SK-N-SH (cell line): ENCODE measurements around the gene GALM. TPM values are rescaled to one million over a fixed set of nuclear protein-coding genes. Genes with fewer than 3 reads are reported as not detected.
A peak's percentile ranks its signal among the peaks of the same experiment; 100 is the strongest.

Source experiments
- CTCF ChIA-PET: fragments of 300-600, 350-600 bp; formaldehyde crosslinking; extraction: SDS; loops from one replicate; lab custom pipeline; 2021; lab: Yijun Ruan, JAX
- POLR2A ChIA-PET: fragments of 350-600 bp; sonication (Branson Sonifier 250); formaldehyde crosslinking; extraction: SDS; loops from one replicate; lab custom pipeline; 2020; ENCODE audit warnings: antibody characterized with exemption, inconsistent platforms; lab: Yijun Ruan, JAX
- DNase-seq: peaks from one replicate; pipeline ENCODE4 v3.0.0; 2012
- H2AFZ ChIP-seq: fragments of 200-600 bp; sonication (generic); 2 replicates; pipeline ENCODE4 v1.8.1; 2016; ENCODE audit warnings: antibody characterized with exemption, mild to moderate bottlenecking, low read depth
- H3F3A ChIP-seq: fragments of 200-600 bp; sonication (generic); replicated peaks from 2 replicates; pipeline ENCODE3; 2016; ENCODE audit warnings: antibody characterized with exemption, mild to moderate bottlenecking; ENCODE audit not compliant: insufficient read depth
- H3K27ac ChIP-seq, 2 experiments: fragments of 200-500 bp in 1 of 2; fragments of 200-600 bp in 1 of 2; sonication (Bioruptor generic) in 1 of 2; sonication (generic), shearing (Covaris generic) in 1 of 2; 2 replicates each; pipeline versions ENCODE4 v1.5.1 to v1.6.1; 2014 to 2016; ENCODE audit warnings: low read depth in 2 of 2, inconsistent platforms in 1 of 2, low read length in 1 of 2, mild to moderate bottlenecking in 1 of 2, mixed read lengths in 1 of 2
- H3K27me3 ChIP-seq: fragments of 200-600 bp; sonication (generic), shearing (Covaris generic); 2 replicates; pipeline ENCODE4 v1.6.1; 2016; ENCODE audit warnings: mixed run types; ENCODE audit not compliant: insufficient read depth
- H3K36me3 ChIP-seq, 2 experiments: fragments of 200-500 bp in 1 of 2; fragments of 200-600 bp in 1 of 2; sonication (Bioruptor generic) in 1 of 2; sonication (generic) in 1 of 2; replicated peaks in 1 of 2; 2 replicates each; pipeline versions ENCODE3 to v1.5.1; 2014 to 2016; ENCODE audit warnings: low read length in 1 of 2, mild to moderate bottlenecking in 1 of 2; ENCODE audit not compliant: insufficient read depth in 2 of 2, control insufficient read depth in 1 of 2
- H3K4me1 ChIP-seq, 2 experiments: fragments of 200-500 bp in 1 of 2; fragments of 200-600 bp in 1 of 2; sonication (Bioruptor generic) in 1 of 2; sonication (generic), shearing (Covaris generic) in 1 of 2; 2 replicates each; pipeline versions ENCODE4 v1.5.1 to v1.6.1; 2014 to 2016; ENCODE audit warnings: low read depth in 1 of 2, low read length in 1 of 2, mixed run types in 1 of 2; ENCODE audit not compliant: insufficient read depth in 2 of 2, control insufficient read depth in 1 of 2
- H3K4me2 ChIP-seq: fragments of 200-600 bp; sonication (generic), shearing (Covaris generic); 2 replicates; pipeline ENCODE4 v1.6.1; 2017; ENCODE audit warnings: mixed run types
- H3K4me3 ChIP-seq, 2 experiments: fragments of 200-500 bp in 1 of 2; fragments of 200-600 bp in 1 of 2; sonication (Bioruptor generic) in 1 of 2; sonication (generic), shearing (Covaris generic) in 1 of 2; 2 replicates each; pipeline versions ENCODE4 v1.5.1 to v1.8.1; 2014 to 2016; ENCODE audit warnings: low read depth in 2 of 2, inconsistent platforms in 1 of 2, low read length in 1 of 2, mild to moderate bottlenecking in 1 of 2, mixed read lengths in 1 of 2, moderate library complexity in 1 of 2
- H3K79me2 ChIP-seq: fragments of 200-600 bp; sonication (generic); 2 replicates; pipeline ENCODE4 v1.8.1; 2017; ENCODE audit warnings: mild to moderate bottlenecking; ENCODE audit not compliant: insufficient read depth
- H3K9ac ChIP-seq: fragments of 200-600 bp; sonication (generic); 2 replicates; pipeline ENCODE4 v1.6.1; 2017; ENCODE audit warnings: mixed run types
- H3K9me2 ChIP-seq: fragments of 200-600 bp; sonication (generic); 2 replicates; pipeline ENCODE4 v1.6.1; 2017; ENCODE audit warnings: mixed run types
- H3K9me3 ChIP-seq: fragments of 200-600 bp; sonication (generic); 2 replicates; pipeline ENCODE4 v1.6.1; 2017; ENCODE audit warnings: mixed run types, mild to moderate bottlenecking, moderate library complexity
- H4K20me1 ChIP-seq: fragments of 200-600 bp; sonication (generic); 2 replicates; pipeline ENCODE4 v1.6.1; 2017; ENCODE audit warnings: mild to moderate bottlenecking, mixed run types; ENCODE audit not compliant: insufficient read depth
- CHD2 ChIP-seq: fragments of 150-350 bp; IDR thresholded peaks from 2 replicates; pipeline ENCODE4 v1.6.1; 2018; ENCODE audit warnings: low read length; ENCODE audit not compliant: partially characterized antibody
- CTCF ChIP-seq: fragments of 200-600 bp; sonication (generic); IDR thresholded peaks from 2 replicates; pipeline ENCODE4 v1.6.1; 2017; ENCODE audit warnings: antibody characterized with exemption, mild to moderate bottlenecking, moderate library complexity
- ELF1 ChIP-seq: IDR thresholded peaks from 2 replicates; pipeline ENCODE4 v1.4.0; 2012
- EP300 ChIP-seq, 2 experiments: IDR thresholded peaks; 2 replicates each; pipeline versions ENCODE4 v1.4.0 to v1.6.1; 2012; ENCODE audit warnings: borderline replicate concordance in 1 of 2, low read depth in 1 of 2, low read length in 1 of 2
- GABPA ChIP-seq: IDR thresholded peaks from 2 replicates; pipeline ENCODE4 v1.4.0; 2012; ENCODE audit warnings: low read depth, mild to moderate bottlenecking
- GATA2 ChIP-seq: sonication (generic); formaldehyde crosslinking; IDR thresholded peaks from 2 replicates; pipeline ENCODE4 v1.5.0; 2020; ENCODE audit warnings: mild to moderate bottlenecking, missing genetic modification reagents
- IRF3 ChIP-seq: fragments of 150-350 bp; IDR thresholded peaks from 2 replicates; pipeline ENCODE4 v1.6.1; 2016; ENCODE audit warnings: mild to moderate bottlenecking, low read depth, low read length
- JUND ChIP-seq: IDR thresholded peaks from 2 replicates; pipeline ENCODE4 v1.4.0; 2012
- PBX3 ChIP-seq: IDR thresholded peaks from 2 replicates; pipeline ENCODE4; 2012
- RAD21 ChIP-seq: IDR thresholded peaks from 2 replicates; pipeline ENCODE4 v1.6.1; 2012; ENCODE audit warnings: mild to moderate bottlenecking, low read length
- RCOR1 ChIP-seq: fragments of 150-350 bp; IDR thresholded peaks from 2 replicates; pipeline ENCODE4 v1.6.1; 2017; ENCODE audit warnings: antibody characterized with exemption, low read length
- RFX5 ChIP-seq: IDR thresholded peaks from 2 replicates; pipeline ENCODE4 v1.6.1; 2012; ENCODE audit warnings: mild to moderate bottlenecking, improper control_type of control experiment, low read length
- RXRA ChIP-seq: IDR thresholded peaks from 2 replicates; pipeline ENCODE4 v1.4.0; 2012; ENCODE audit warnings: low read depth, mild to moderate bottlenecking, borderline replicate concordance
- SIN3A ChIP-seq: IDR thresholded peaks from 2 replicates; pipeline ENCODE4 v1.6.1; 2012; ENCODE audit warnings: low read depth, mild to moderate bottlenecking, low read length, moderate library complexity, borderline replicate concordance
- SMC3 ChIP-seq: IDR thresholded peaks from 2 replicates; pipeline ENCODE4 v1.6.1; 2012; ENCODE audit warnings: low read depth, low read length, improper control_type of control experiment
- TAF1 ChIP-seq: IDR thresholded peaks from 2 replicates; pipeline ENCODE4 v1.6.1; 2012; ENCODE audit warnings: low read depth, mild to moderate bottlenecking, low read length, moderate library complexity, borderline replicate concordance
- TCF12 ChIP-seq: IDR thresholded peaks from 2 replicates; pipeline ENCODE4 v1.4.0; 2012
- TEAD4 ChIP-seq: IDR thresholded peaks from 2 replicates; pipeline ENCODE4 v1.4.0; 2012; ENCODE audit warnings: mild to moderate bottlenecking, borderline replicate concordance; ENCODE audit not compliant: insufficient read depth
- YY1 ChIP-seq: IDR thresholded peaks from 2 replicates; pipeline ENCODE4 v1.4.0; 2012; ENCODE audit warnings: low read depth, mild to moderate bottlenecking
- WGBS: methylation state at CpG from one replicate; pipeline ENCODE4 v1.1.6; 2017; ENCODE audit warnings: low lambda C conversion rate; 5-methylcytosine and 5-hydroxymethylcytosine counted together
- polyA plus RNA-seq, 3 experiments: library from polyadenylated mRNA; depleted of rRNA; stranded (reverse); fragments of >200 nt; gene quantifications; 2 replicates each; pipeline ENCODE4 v1.2.3, GENCODE V29; 2012
- TF ChIP-seq, protein P1 (sequence below): IDR thresholded peaks from 2 replicates; pipeline ENCODE4 v1.4.0; 2012; ENCODE audit warnings: low read depth
- TF ChIP-seq, protein P2 (sequence below): IDR thresholded peaks from 2 replicates; pipeline ENCODE4 v1.4.0; 2012; ENCODE audit warnings: low read depth, borderline replicate concordance

The GALM gene
- polyA plus RNA-seq, 1 of the 3 experiments (the other 2 are of a cell fraction): 17.9 TPM

DNA sequence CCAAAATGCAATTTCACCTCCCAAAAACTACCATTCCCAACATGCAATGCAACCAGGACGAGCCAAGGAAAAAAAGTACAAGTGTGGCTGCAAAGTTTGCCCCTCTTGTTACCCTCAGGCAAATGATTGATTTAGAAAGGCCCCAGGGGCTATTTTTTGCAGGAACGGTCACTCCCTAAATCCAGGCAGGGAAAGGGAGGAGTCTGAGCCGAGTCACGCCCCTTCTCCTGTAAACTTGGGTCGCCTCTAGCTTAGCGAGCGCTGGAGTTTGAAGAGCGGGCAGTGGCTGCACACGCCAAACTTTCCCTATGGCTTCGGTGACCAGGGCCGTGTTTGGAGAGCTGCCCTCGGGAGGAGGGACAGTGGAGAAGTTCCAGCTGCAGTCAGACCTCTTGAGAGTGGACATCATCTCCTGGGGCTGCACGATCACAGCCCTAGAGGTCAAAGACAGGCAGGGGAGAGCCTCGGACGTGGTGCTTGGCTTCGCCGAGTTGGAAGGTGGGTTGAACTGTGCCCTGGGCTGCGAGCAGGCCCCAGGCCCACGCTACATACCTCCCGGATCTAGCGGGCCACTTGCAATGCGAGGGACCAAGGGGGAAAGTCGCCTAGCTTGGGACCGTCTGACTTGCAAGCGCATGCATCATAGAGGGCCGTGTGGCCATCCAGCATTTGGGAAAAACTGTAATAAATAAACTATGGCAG is at the start of gene GALM (continued):
- TF ChIP-seq PBX3 (peak; percentile 73), ELF1 (0 out of 2 replicates have a peak, but pooled peaks have one; percentile 29), YY1 (peak; percentile 64; the same call in 1 of the 2 replicates), RXRA (no peak), EP300 (IDR thresholded peaks at IDR 0.05; ENCODE audit: borderline replicate concordance in 1 of 2, low read depth in 1 of 2, low read length in 1 of 2) (no peak), TEAD4 (no peak), TAF1 (peak; percentile 28; the same call in 1 of the 2 replicates), CTCF (no peak), RCOR1 (peak; percentile 61; the same call in 1 of the 2 replicates), SMC3 (no peak)

GRCh38 chr2:38617301-38617700 is 48.6 kb upstream of the GALM start:
- Histone ChIP-seq H3K9me3 (no peaks in the 10 kb centered on the region), H3K27ac (no peak overlapping the region), H3K9ac (no peak overlapping the region), H3K4me1 (no peaks in the 10 kb centered on the region), H2AFZ (no peak overlapping the region), H3K4me2 (no peak overlapping the region), H3K79me2 (no peaks in the 10 kb centered on the region), H3K9me2 (no peaks in the 10 kb centered on the region), H3K4me3 (no peak overlapping the region), H3F3A (no peaks in the 10 kb centered on the region), H3K36me3 (no peaks in the 10 kb centered on the region), H3K27me3 (no peaks in the 10 kb centered on the region), H4K20me1 (no peaks in the 10 kb centered on the region)
- DNase-seq: no peak
- TF ChIP-seq SIN3A: no peak
- TF ChIP-seq RAD21: no peak
- TF ChIP-seq, protein P1, sequence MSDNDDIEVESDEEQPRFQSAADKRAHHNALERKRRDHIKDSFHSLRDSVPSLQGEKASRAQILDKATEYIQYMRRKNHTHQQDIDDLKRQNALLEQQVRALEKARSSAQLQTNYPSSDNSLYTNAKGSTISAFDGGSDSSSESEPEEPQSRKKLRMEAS: no peak
- TF ChIP-seq RFX5: no peak
- TF ChIP-seq TAF1: no peak
- TF ChIP-seq JUND: no peak
- TF ChIP-seq TEAD4: no peak
- TF ChIP-seq CTCF: no peak
- no peak for TF ChIP-seq GABPA
- TF ChIP-seq, protein P2, sequence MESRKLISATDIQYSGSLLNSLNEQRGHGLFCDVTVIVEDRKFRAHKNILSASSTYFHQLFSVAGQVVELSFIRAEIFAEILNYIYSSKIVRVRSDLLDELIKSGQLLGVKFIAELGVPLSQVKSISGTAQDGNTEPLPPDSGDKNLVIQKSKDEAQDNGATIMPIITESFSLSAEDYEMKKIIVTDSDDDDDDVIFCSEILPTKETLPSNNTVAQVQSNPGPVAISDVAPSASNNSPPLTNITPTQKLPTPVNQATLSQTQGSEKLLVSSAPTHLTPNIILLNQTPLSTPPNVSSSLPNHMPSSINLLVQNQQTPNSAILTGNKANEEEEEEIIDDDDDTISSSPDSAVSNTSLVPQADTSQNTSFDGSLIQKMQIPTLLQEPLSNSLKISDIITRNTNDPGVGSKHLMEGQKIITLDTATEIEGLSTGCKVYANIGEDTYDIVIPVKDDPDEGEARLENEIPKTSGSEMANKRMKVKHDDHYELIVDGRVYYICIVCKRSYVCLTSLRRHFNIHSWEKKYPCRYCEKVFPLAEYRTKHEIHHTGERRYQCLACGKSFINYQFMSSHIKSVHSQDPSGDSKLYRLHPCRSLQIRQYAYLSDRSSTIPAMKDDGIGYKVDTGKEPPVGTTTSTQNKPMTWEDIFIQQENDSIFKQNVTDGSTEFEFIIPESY: no peak
- TF ChIP-seq TCF12: no peak
- no peak for TF ChIP-seq IRF3
- TF ChIP-seq GATA2 (CRISPR knock-in tag): no peak
- no peak for TF ChIP-seq CHD2
- 74% methylated on average over 3 of the region's 3 CpGs for WGBS
- CTCF ChIA-PET: interaction anchor here (1.1 to 6.7 kb wide), 3 partner anchors 10 to 36 kb away, joined by 4 to 54 read pairs (median 8); partner anchors contain the start of gene HNRNPLL
- POLR2A ChIA-PET: no interaction called here
